HepG2 (cell line): ENCODE results near the gene FSCN2. TPM values are rescaled to one million over a fixed set of nuclear protein-coding genes. Genes with fewer than 3 reads are reported as not detected.

ENCODE experiments used
- ARNTL ChIP-seq: sonication (generic); formaldehyde crosslinking; IDR thresholded peaks from 2 replicates; pipeline ENCODE4 v1.4.0; 2020; ENCODE audit warnings: mild to moderate bottlenecking, missing genetic modification reagents
- CCAR2 ChIP-seq: fragments of 200-400 bp; formaldehyde crosslinking; optimal IDR thresholded peaks from 2 replicates; pipeline ENCODE3; 2018; ENCODE audit warnings: low read depth, mild to moderate bottlenecking, low read length, moderate library complexity
- CCDC6 ChIP-seq: sonication (generic); formaldehyde crosslinking; IDR thresholded peaks from 2 replicates; pipeline ENCODE4 v1.8.1; 2022; ENCODE audit warnings: mild to moderate bottlenecking, missing genetic modification reagents, moderate library complexity
- HES4 ChIP-seq: sonication (generic); formaldehyde crosslinking; IDR thresholded peaks from 2 replicates; pipeline ENCODE4 v1.9.0; 2021; ENCODE audit warnings: mild to moderate bottlenecking, missing genetic modification reagents, borderline replicate concordance
- KAT7 ChIP-seq: IDR thresholded peaks from 2 replicates; pipeline ENCODE4 v1.6.1; 2018; ENCODE audit warnings: borderline replicate concordance, missing compliant biosample characterization
- KDM6A ChIP-seq: IDR thresholded peaks from 2 replicates; pipeline ENCODE4 v1.6.1; 2016; ENCODE audit warnings: low read depth
- MEIS2 ChIP-seq: sonication (generic); formaldehyde crosslinking; IDR thresholded peaks from 2 replicates; pipeline ENCODE4 v1.9.0; 2021; ENCODE audit warnings: mild to moderate bottlenecking, missing genetic modification reagents
- NONO ChIP-seq, 2 experiments: fragments of 450-650 bp in 1 of 2; sonication (generic) in 1 of 2; formaldehyde crosslinking in 1 of 2; IDR thresholded peaks in 1 of 2; conservative IDR thresholded peaks in 1 of 2; 2 replicates each; pipeline versions ENCODE4 v1.6.1 to v1.8.0; 2017 to 2022; ENCODE audit warnings: mild to moderate bottlenecking in 1 of 2, missing genetic modification reagents in 1 of 2, moderate library complexity in 1 of 2
- NR3C1 ChIP-seq: sonication (generic); formaldehyde crosslinking; IDR thresholded peaks from 2 replicates; pipeline ENCODE4 v1.4.0; 2020; ENCODE audit warnings: missing genetic modification reagents
- NRL ChIP-seq: sonication (generic); formaldehyde crosslinking; IDR thresholded peaks from 2 replicates; pipeline ENCODE4 v1.5.0; 2020; ENCODE audit warnings: missing genetic modification reagents, mild to moderate bottlenecking, moderate library complexity, borderline replicate concordance
- PITX1 ChIP-seq: sonication (generic); formaldehyde crosslinking; IDR thresholded peaks from 2 replicates; pipeline ENCODE4 v1.5.1; 2020; ENCODE audit warnings: mild to moderate bottlenecking, missing genetic modification reagents
- SCMH1 ChIP-seq: sonication (generic); formaldehyde crosslinking; IDR thresholded peaks from 2 replicates; pipeline ENCODE4 v1.9.0; 2021; ENCODE audit warnings: missing genetic modification reagents, mild to moderate bottlenecking, borderline replicate concordance
- SNAPC2 ChIP-seq: sonication (generic); formaldehyde crosslinking; IDR thresholded peaks from 2 replicates; pipeline ENCODE4 v1.8.1; 2022; ENCODE audit warnings: mild to moderate bottlenecking, missing genetic modification reagents
- SOX5 ChIP-seq: IDR thresholded peaks from 2 replicates; pipeline ENCODE4 v1.6.1; 2016; ENCODE audit warnings: borderline replicate concordance
- SP2 ChIP-seq: sonication (generic); formaldehyde crosslinking; IDR thresholded peaks from 2 replicates; pipeline ENCODE4 v1.5.1; 2020; ENCODE audit warnings: mild to moderate bottlenecking, missing genetic modification reagents
- ZNF350 ChIP-seq: sonication (generic); formaldehyde crosslinking; IDR thresholded peaks from 2 replicates; pipeline ENCODE4 v1.4.0; 2020; ENCODE audit warnings: mild to moderate bottlenecking, low read depth, missing genetic modification reagents, borderline replicate concordance
- ZNF501 ChIP-seq: sonication (generic); formaldehyde crosslinking; IDR thresholded peaks from 2 replicates; pipeline ENCODE4 v1.5.1; 2020; ENCODE audit warnings: mild to moderate bottlenecking, moderate library complexity, missing genetic modification reagents
- ZNF562 ChIP-seq: sonication (generic); formaldehyde crosslinking; IDR thresholded peaks from 2 replicates; pipeline ENCODE4 v1.8.0; 2022; ENCODE audit warnings: missing genetic modification reagents, borderline replicate concordance
- polyA plus RNA-seq, 8 experiments: library from polyadenylated mRNA; depleted of rRNA in 3 of 8; stranded (reverse) in 7 of 8; unstranded in 1 of 8; fragments of >200 nt; fragmentation: Illumina TruSeq in 4 of 8; extraction: Trizol in 4 of 8; gene quantifications; 2 replicates each; pipeline versions ENCODE4 v1.2.1 to v1.2.3, GENCODE V29; 2011 to 2016; ENCODE audit warnings: low read depth in 4 of 8, missing spikeins in 1 of 8, mixed read lengths in 1 of 8; ENCODE audit not compliant: insufficient read depth in 1 of 8
- total RNA-seq, 5 experiments: library from RNA; depleted of rRNA; stranded (reverse); fragments of >200 nt; fragmentation: Illumina TruSeq; extraction: Trizol; gene quantifications; 2 replicates each; pipeline ENCODE4 v1.2.3, GENCODE V29; 2016; ENCODE audit warnings: low read depth in 1 of 5
- TF ChIP-seq, protein P1 (sequence below): sonication (generic); formaldehyde crosslinking; IDR thresholded peaks from 2 replicates; pipeline ENCODE4 v1.5.0; 2020; ENCODE audit warnings: missing genetic modification reagents
- TF ChIP-seq, protein P2 (sequence below): sonication (generic); formaldehyde crosslinking; IDR thresholded peaks from 2 replicates; pipeline ENCODE4 v1.5.1; 2020; ENCODE audit warnings: missing genetic modification reagents, mild to moderate bottlenecking, borderline replicate concordance
- TF ChIP-seq, protein P3 (sequence below): fragments of 450-650 bp; IDR thresholded peaks from 2 replicates; pipeline ENCODE4 v1.6.1; 2016
- TF ChIP-seq, protein P4 (sequence below): sonication (generic); formaldehyde crosslinking; IDR thresholded peaks from 2 replicates; pipeline ENCODE4 v1.4.0; 2020; ENCODE audit warnings: low read depth, mild to moderate bottlenecking, missing genetic modification reagents

Gene FSCN2
- total and polyA plus RNA-seq, 2 of the 13 experiments (the other 11 are each of a cell fraction or from before 2014, with no cell fraction given), result 0.09 TPM; not detected in 1

DNA sequence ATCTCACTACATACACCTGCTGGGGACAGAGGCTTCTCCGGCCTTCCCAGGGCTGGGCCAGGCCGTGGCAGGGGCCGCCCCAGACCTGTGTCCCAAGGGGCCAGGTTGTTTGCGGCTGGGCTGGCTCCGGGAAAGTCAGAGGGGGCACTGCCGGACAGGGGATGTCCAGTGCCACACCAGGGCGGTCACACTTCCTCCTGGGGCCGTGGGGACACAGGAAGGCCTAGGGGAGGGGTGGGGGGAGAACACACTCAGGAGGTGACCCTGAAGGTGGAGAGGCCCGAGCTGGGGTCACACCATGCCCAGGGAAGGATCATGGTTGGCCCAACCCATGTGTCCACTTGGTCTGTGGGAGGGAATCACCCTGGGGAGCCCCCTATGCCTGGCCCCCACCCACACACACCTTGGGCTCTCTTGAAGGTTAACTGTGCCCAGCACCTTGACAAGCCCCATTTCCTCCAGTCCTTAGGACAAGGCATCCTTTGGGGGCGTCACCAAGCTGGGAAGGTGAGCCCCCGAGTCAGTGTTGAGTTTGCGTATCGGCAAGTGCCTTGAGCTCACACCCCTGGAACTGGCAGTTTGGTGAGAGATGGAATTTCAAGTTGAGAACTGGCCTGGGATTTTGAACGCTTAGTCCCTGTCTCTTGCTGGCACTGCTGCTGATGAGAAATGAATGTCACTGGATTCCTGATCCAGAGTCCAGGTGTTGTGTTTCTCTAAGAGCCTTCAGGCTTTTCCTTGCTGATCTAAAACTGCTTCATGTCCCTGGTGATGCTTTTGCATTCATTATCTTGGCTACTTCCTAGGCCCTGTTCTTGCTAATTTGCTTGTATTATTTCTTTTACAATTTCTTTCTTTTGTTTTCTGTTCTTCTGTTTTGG, 7.9 kb upstream of the FSCN2 start (continued):
- TF ChIP-seq SCMH1 (CRISPR knock-in tag), result no peak
- TF ChIP-seq HES4 (CRISPR knock-in tag), result no peak
- TF ChIP-seq, protein P1, sequence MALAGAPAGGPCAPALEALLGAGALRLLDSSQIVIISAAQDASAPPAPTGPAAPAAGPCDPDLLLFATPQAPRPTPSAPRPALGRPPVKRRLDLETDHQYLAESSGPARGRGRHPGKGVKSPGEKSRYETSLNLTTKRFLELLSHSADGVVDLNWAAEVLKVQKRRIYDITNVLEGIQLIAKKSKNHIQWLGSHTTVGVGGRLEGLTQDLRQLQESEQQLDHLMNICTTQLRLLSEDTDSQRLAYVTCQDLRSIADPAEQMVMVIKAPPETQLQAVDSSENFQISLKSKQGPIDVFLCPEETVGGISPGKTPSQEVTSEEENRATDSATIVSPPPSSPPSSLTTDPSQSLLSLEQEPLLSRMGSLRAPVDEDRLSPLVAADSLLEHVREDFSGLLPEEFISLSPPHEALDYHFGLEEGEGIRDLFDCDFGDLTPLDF (CRISPR knock-in tag), result no peak
- TF ChIP-seq, protein P2, sequence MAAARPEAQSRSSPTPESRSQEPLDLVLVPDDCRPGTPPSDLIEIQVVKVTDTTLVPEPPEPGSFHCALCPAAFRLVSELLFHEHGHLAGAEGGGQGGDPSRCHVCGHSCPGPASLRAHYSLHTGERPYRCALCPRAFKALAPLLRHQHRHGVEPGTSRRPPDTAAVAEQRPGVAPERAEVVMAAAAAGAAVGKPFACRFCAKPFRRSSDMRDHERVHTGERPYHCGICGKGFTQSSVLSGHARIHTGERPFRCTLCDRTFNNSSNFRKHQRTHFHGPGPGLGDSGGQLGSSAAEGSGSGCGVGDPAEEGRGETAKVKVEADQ, result no peak
- no peak for TF ChIP-seq NONO (IDR thresholded peaks at IDR 0.05)
- no peak for TF ChIP-seq NONO (CRISPR knock-in tag; conservative IDR thresholded peaks at IDR 0.05)
- peak; percentile 28; the same call in 1 of the 2 replicates for TF ChIP-seq ZNF501 (CRISPR knock-in tag)
- no peak for TF ChIP-seq MEIS2 (CRISPR knock-in tag)
- no peak for TF ChIP-seq SNAPC2 (CRISPR knock-in tag)
- TF ChIP-seq, protein P3, sequence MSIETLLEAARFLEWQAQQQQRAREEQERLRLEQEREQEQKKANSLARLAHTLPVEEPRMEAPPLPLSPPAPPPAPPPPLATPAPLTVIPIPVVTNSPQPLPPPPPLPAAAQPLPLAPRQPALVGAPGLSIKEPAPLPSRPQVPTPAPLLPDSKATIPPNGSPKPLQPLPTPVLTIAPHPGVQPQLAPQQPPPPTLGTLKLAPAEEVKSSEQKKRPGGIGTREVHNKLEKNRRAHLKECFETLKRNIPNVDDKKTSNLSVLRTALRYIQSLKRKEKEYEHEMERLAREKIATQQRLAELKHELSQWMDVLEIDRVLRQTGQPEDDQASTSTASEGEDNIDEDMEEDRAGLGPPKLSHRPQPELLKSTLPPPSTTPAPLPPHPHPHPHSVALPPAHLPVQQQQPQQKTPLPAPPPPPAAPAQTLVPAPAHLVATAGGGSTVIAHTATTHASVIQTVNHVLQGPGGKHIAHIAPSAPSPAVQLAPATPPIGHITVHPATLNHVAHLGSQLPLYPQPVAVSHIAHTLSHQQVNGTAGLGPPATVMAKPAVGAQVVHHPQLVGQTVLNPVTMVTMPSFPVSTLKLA, result no peak
- TF ChIP-seq NR3C1 (CRISPR knock-in tag), result no peak
- no peak for TF ChIP-seq NRL
- 0 out of 2 replicates have a peak, but pooled peaks have one; percentile 10 for TF ChIP-seq PITX1 (CRISPR knock-in tag)
- TF ChIP-seq SOX5 (CRISPR knock-in tag), result no peak
- peak; percentile 17; the same call in 1 of the 2 replicates for TF ChIP-seq ZNF350
- no peak for TF ChIP-seq KDM6A (CRISPR knock-in tag)
- TF ChIP-seq CCAR2, result no peak
- TF ChIP-seq SP2 (CRISPR knock-in tag), result no peak
- 0 out of 2 replicates have a peak, but pooled peaks have one; percentile 59 for TF ChIP-seq CCDC6 (CRISPR knock-in tag)
- TF ChIP-seq, protein P4, sequence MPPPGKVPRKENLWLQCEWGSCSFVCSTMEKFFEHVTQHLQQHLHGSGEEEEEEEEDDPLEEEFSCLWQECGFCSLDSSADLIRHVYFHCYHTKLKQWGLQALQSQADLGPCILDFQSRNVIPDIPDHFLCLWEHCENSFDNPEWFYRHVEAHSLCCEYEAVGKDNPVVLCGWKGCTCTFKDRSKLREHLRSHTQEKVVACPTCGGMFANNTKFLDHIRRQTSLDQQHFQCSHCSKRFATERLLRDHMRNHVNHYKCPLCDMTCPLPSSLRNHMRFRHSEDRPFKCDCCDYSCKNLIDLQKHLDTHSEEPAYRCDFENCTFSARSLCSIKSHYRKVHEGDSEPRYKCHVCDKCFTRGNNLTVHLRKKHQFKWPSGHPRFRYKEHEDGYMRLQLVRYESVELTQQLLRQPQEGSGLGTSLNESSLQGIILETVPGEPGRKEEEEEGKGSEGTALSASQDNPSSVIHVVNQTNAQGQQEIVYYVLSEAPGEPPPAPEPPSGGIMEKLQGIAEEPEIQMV (CRISPR knock-in tag), result no peak
- TF ChIP-seq ZNF562, result no peak
- TF ChIP-seq KAT7 (CRISPR knock-in tag), result no peak
- TF ChIP-seq ARNTL, result no peak
